KOPT-K1 (cell line): ENCODE measurements around the gene PALLD.
A peak's percentile ranks its signal among the peaks of the same experiment; 100 is the strongest.
"Not testable (repeated sequence)": the region's sequence is repeated elsewhere in the genome, so short reads cannot be mapped to it uniquely, and the experiment has no call there.

ENCODE experiments used
- H3K27ac ChIP-seq: fragments of 200-600 bp; sonication (generic); 2 replicates; pipeline ENCODE4 v1.5.1; 2016; ENCODE audit warnings: antibody characterized with exemption, mild to moderate bottlenecking, low read depth, low read length; ENCODE audit not compliant: poor library complexity, severe bottlenecking
- H3K36me3 ChIP-seq: fragments of 200-600 bp; sonication (generic); 2 replicates; pipeline ENCODE4 v1.5.1; 2017; ENCODE audit warnings: antibody characterized with exemption, mild to moderate bottlenecking, low read length, moderate library complexity; ENCODE audit not compliant: insufficient read depth
- H3K9me3 ChIP-seq: fragments of 200-600 bp; sonication (generic); 2 replicates; pipeline ENCODE4 v1.5.1; 2017; ENCODE audit warnings: antibody characterized with exemption, low read length, mild to moderate bottlenecking; ENCODE audit not compliant: insufficient read depth, poor library complexity, severe bottlenecking

Gene PALLD

DNA sequence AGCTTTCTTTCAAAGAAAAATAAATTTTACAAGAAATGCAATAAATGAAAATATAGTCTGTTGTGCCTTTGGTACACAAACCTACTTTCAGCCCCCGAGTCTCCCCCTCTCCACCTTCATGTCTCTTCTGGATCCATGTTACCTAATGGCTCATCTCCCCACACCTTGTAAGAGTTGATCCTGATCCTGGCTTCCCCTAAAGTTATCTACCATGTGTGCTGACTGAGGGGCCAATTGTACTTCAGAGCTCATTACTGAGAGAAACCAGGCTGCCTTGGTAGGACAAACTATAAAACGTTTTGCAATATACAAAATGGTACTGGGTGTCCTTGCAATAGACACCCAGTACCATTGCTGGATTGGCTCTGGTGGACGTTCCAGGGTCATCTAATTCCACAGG is 11.8 kb downstream of the PALLD start:
- Histone ChIP-seq H3K27ac (no peak overlapping the region), H3K36me3 (no peaks in the 10 kb centered on the region)

DNA sequence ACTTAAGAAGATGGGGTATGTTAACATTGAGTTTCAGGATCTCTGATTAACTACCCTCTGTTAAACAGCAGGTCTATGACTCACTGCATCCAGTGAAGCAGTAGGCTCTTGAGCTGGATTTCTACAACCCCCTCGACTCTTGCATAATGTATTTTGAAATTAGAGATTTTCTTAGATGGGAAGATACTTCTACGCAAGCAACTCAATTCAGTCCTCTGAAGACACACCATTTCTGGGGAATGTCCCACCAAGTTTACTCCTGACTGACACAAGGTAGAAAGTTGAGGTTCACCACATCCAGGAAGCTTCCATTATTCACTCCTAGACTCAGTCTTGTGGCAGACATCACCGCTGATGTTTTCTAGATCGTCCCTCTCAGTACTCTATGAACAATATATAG is 12.9 kb downstream of the PALLD start:
- H3K27ac ChIP-seq = no peak overlapping the region
- no peaks in the 10 kb centered on the region for H3K36me3 ChIP-seq
- no peaks in the 10 kb centered on the region for H3K9me3 ChIP-seq

More for the DNA sequence above, 11.8 kb downstream of the PALLD start:
- H3K9me3 ChIP-seq = no peaks in the 10 kb centered on the region

DNA sequence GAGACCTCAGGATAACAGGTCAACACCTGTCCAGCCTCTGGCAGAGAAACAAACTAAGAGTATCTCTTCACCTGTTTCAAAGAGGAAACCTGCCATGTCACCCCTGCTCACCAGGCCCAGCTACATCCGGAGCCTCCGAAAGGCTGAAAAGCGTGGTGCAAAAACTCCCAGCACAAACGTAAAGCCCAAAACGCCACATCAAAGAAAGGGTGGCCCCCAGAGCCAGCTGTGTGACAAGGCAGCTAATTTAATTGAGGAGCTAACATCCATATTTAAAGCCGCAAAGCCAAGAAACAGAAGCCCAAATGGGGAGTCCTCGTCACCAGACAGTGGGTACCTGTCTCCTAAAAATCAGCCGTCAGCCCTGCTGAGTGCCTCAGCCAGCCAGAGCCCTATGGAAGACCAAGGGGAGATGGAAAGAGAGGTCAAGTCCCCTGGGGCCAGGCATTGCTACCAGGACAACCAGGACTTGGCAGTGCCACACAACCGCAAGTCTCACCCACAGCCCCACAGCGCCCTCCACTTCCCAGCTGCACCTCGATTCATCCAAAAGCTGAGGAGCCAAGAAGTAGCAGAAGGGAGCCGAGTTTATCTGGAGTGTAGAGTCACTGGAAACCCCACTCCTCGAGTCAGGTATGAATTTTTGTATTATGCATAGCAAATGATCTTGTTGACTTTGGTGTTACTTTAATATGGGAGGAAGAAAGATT is 15.1 kb downstream of the PALLD start:
- Histone ChIP-seq H3K36me3 (no peaks in the 10 kb centered on the region), H3K27ac (peak overlapping the region; percentile 64), H3K9me3 (no peaks in the 10 kb centered on the region)

DNA sequence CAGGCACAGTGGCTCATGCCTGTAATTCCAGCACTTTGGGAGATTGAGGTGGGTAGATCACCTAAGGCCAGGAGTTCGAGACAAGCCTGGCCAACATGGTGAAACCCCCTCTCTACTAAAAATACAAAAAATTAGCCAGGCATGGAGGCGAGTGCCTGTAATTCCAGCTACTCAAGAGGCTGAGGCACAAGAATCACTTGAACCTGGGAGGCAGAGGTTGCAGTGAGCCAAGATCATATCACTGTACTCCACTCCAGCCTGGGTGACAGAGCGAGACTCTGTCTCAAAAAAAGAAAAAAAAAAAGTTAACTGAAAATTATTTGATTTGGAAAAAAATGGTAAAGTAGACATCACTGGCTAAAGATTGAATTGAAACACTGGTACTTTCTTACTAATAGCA is 17.0 kb downstream of the PALLD start:
- not testable (repeated sequence) for H3K27ac ChIP-seq, H3K36me3 ChIP-seq, H3K9me3 ChIP-seq

DNA sequence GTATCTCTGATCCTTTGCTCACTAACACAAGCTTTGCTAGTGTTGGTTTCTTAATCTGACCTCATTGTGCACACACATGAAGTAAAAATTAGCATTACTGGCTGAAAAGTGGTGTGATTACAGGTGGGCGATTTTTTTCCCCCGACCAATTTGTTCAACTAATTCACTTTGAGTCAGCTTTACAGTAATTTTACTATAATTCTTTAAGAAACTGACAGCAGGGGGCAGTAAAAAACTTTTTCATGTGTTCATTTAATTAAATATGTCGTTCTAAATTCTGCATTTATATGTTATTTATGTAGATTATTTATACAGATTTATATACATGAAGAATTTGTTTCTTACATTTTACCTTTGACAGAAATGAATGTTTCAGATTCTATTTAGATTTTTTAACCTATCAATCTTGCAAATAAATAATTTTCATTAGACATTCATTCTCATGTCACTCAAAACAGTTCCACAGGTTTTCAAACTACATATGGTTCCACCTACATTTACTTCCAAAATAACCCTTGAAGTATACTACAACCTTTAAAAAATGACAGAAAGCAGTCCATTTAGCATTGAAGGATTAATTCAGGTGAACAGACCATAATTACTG is 17.5 kb downstream of the PALLD start:
- Histone ChIP-seq H3K27ac (no peak overlapping the region), H3K9me3 (no peaks in the 10 kb centered on the region)

DNA sequence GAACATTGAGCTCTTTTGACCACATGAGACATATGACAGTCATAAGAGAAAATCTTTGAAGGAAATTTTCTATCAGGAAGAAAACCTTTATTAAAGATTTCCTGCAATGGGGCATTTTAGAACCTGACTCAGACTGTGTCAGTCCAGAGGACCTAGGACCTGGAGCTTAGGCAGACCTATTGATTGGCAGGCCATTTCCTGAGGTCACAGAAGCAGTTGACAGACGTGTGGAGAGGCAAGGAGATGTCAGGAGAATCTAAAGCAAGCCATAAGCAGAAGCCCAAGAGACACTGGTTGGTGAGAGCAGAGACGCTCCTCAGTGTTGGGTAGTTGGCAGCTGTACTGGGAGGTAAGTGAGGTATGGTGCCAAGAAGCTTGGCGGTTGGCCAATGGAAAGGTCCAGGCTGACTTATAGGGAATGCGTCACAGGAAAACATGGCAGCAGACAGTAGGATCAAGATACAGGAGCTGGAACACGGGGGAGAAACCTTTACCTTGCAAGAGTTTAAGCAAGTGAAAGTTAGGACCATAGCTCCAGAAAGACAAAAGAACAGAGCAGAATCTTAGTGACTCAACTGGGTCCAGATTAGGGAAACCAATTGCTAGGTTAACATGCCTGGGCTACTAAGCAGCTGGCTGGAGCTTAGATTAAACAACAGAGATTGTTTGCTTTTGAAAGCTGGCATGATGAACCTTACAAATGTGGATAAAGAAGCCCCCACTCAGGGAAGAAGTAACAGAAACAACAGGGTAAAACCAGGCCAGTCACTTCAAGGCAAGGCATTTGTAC is 18.6 kb downstream of the PALLD start:
- no peak overlapping the region for H3K27ac ChIP-seq
- H3K36me3 ChIP-seq = no peaks in the 10 kb centered on the region
- H3K9me3 ChIP-seq = no peaks in the 10 kb centered on the region

More for the DNA sequence above, 17.5 kb downstream of the PALLD start:
- no peaks in the 10 kb centered on the region for H3K36me3 ChIP-seq

DNA sequence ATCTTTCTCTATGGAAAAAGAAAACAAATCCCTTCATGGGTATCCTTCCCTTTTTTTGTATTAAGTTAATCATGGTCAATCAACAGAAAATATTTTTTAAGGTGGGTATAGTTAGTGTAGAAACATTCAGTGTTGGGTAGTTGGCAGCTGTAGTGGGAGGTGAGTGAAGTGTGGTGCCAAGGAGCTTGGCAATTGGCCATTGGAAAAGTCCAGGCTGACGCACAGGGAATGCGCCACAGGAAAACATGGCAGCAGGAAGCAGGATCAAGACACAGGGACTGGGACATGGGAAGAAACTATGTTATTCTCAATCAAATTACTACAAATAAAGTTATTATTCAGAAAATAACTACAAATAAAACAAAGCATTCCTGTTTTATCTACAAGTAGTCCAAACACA is 20.0 kb downstream of the PALLD start:
- no peaks in the 10 kb centered on the region for H3K9me3 ChIP-seq
- no peaks in the 10 kb centered on the region for H3K36me3 ChIP-seq
- no peak overlapping the region for H3K27ac ChIP-seq

DNA sequence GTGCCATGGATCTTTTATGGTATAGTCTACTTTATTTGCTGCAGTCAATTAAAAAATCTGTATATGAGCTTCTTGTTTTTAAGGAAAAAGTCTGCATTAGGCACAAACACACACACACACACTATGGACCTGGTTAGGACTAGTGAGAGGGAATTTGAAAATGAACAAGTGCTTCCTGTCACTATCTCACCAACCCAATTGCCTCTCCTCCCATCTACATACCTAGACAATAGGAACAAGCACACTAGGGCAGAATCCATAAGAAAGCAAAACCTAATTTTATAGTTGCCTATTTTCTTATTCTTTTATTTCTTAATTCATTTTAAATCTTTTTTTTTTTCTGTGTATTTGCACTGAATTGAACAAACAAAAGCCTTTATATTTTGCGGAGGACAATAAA is 22.7 kb downstream of the PALLD start:
- Histone ChIP-seq H3K27ac (no peak overlapping the region), H3K9me3 (no peaks in the 10 kb centered on the region), H3K36me3 (no peaks in the 10 kb centered on the region)

DNA sequence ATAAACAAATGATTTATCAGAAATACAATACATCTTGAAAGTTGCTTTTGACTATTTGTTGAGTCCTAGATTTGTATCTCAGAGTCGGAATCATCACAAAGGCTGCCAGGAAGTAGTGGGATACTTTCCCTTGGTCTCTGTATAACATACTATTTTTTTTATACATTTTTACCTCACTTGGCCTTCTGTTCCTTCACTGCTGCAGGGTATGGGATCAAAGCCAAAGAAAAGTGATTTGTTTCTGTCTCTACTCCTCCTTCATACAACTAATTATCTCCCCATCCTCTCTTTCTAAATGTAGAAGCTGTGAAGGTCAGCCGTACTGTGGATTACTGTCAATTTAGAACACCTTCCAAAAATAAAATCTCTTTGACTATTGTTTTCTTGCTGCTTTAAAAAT is 24.9 kb downstream of the PALLD start:
- no peaks in the 10 kb centered on the region for H3K9me3 ChIP-seq
- H3K27ac ChIP-seq = no peak overlapping the region
- H3K36me3 ChIP-seq = no peaks in the 10 kb centered on the region

DNA sequence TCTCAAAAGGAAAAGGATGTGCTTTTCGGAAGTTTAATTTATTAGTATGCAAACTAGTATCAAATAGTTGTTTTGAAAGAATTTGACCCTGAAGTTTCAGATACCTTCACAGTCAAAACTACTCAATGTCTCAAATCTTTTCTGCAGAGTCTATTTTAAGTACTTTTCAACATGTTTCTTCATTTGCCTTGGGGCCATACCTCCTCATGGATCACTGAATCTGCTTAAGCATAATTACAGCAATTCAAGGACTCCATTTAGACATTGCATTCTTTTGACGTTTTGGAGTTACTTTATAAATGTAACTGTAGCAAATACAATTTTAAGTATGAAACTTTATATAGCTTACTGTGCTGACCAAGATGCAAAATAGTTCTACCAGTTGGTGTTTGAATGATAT is 25.5 kb downstream of the PALLD start:
- H3K36me3 ChIP-seq = no peaks in the 10 kb centered on the region
- H3K27ac ChIP-seq = no peak overlapping the region
- H3K9me3 ChIP-seq = no peaks in the 10 kb centered on the region

DNA sequence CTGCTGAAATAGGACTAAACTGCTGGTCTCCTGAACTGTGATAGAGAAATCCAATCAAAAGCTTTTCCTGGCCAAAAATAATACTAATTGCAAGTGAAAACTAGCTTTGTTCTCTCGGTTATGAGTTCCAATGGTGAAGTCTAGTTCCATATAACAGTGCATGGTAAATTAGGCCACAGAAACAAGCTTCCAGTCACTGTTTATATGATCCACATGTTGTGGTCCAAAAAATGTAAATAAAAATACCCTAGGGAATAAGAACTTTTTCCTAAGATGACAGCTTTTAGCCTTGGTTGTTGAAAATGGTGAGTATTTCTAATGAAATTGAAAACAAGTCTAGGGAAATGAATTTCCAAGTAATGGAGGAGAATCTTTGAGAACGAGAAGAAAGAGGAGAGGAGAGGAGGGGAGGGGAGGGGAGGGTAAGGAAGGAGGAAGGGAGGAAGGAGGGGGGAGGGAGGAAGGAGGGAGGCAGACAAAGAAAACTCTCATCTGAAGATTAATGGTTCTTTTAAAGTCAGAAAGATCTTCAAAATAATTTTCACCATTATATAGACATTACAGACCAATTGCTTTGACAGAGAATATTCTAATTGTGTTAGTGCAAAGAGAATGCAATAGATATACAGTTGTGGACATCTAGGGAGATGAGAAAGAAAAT is 26.1 kb downstream of the PALLD start:
- Histone ChIP-seq H3K36me3 (no peaks in the 10 kb centered on the region), H3K9me3 (no peaks in the 10 kb centered on the region), H3K27ac (no peak overlapping the region)

DNA sequence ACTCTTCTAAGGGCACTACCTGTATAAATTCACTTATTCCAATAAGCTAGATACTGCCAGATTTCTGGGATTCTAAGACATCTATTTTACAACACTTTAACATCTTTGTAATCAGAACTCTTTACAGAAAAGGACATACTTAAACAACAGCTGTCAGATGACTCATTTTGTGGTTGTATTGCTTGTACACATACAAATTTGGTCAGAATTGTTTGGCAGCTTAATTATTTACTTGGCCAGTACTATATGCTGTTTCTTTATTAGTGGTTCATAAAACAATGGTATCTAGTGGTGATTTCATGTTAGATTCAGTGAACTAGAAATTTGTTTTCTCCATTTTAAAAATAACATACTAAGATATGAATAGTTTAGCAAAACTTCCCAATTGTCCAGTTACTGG is 27.2 kb downstream of the PALLD start:
- Histone ChIP-seq H3K27ac (no peak overlapping the region), H3K36me3 (no peaks in the 10 kb centered on the region)

DNA sequence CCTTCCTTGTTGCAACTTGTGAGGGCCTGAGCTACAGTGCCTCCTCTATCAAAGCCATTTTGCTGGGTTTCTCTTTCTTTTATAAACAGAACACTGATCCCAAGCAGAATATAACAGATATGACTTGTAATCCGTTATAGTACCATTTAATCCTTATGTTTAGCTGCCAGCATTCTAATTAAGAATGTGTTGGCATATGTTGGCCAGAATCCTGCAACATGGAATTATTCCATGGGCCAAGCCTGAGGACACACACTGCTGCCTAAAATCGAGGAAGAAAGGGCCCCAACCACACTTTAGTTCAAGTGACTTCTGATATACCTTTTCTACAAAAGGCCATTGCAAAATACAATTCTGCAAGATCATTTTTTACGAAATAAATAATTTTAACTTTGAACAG is 28.0 kb downstream of the PALLD start:
- Histone ChIP-seq H3K9me3 (no peaks in the 10 kb centered on the region), H3K36me3 (no peaks in the 10 kb centered on the region), H3K27ac (no peak overlapping the region)

More for the DNA sequence above, 27.2 kb downstream of the PALLD start:
- H3K9me3 ChIP-seq = no peaks in the 10 kb centered on the region

DNA sequence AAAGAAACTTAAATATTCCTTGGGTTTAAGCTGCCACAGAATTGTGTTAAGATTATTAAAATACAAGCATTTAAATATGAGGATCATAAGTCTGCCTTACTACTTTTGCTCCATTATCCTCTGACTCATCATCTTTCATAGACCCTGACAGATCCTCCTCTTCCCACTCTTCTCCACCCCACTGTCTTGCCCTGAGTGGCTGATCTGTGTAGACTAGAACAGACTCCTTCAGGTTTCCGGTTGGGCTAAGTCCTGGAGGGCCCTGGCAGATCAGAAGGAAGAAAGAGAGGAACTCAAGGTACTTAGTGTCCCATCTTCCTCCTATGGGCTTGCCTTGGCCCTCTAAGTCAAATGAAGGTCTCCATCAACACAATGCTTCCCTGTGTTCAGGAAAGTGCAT is 30.7 kb downstream of the PALLD start:
- no peaks in the 10 kb centered on the region for H3K9me3 ChIP-seq
- no peak overlapping the region for H3K27ac ChIP-seq
- H3K36me3 ChIP-seq = no peaks in the 10 kb centered on the region
